Neural cell (in vitro differentiated cells): ENCODE data around the gene CHTF8.

Experiments
- EZH2 ChIP-seq: fragments of 200-600, 300-800 bp; shearing (Covaris generic), sonication (generic); IDR thresholded peaks from 2 replicates; pipeline ENCODE4 v1.6.1; 2014; ENCODE audit warnings: antibody characterized with exemption, low read length, borderline replicate concordance, mild to moderate bottlenecking; ENCODE audit not compliant: insufficient read depth, poor library complexity, severe bottlenecking
- MXI1 ChIP-seq: fragments of 450-650 bp; conservative IDR thresholded peaks from 2 replicates; pipeline ENCODE4 v1.6.1; 2014; ENCODE audit warnings: antibody characterized with exemption, mild to moderate bottlenecking; ENCODE audit not compliant: poor library complexity, severe bottlenecking
- POLR2AphosphoS5 ChIP-seq: IDR thresholded peaks from 2 replicates; pipeline ENCODE4 v1.6.1; 2012
- RAD21 ChIP-seq: fragments of 450-650 bp; conservative IDR thresholded peaks from 2 replicates; pipeline ENCODE4 v1.6.1; 2014; ENCODE audit warnings: antibody characterized with exemption, mild to moderate bottlenecking, moderate library complexity
- SMC3 ChIP-seq: fragments of 450-650 bp; conservative IDR thresholded peaks from 2 replicates; pipeline ENCODE4 v1.6.1; 2014; ENCODE audit warnings: antibody characterized with exemption, mild to moderate bottlenecking, moderate library complexity; ENCODE audit not compliant: poor library complexity
- TF ChIP-seq, protein P1 (sequence below): fragments of 450-650 bp; IDR thresholded peaks from 2 replicates; pipeline ENCODE4 v1.5.1; 2014; ENCODE audit warnings: antibody characterized with exemption, mild to moderate bottlenecking, moderate library complexity; ENCODE audit not compliant: poor library complexity, severe bottlenecking
- TF ChIP-seq, protein P2 (sequence below): IDR thresholded peaks from 2 replicates; pipeline ENCODE4 v1.6.1; 2012; ENCODE audit warnings: borderline replicate concordance

DNA sequence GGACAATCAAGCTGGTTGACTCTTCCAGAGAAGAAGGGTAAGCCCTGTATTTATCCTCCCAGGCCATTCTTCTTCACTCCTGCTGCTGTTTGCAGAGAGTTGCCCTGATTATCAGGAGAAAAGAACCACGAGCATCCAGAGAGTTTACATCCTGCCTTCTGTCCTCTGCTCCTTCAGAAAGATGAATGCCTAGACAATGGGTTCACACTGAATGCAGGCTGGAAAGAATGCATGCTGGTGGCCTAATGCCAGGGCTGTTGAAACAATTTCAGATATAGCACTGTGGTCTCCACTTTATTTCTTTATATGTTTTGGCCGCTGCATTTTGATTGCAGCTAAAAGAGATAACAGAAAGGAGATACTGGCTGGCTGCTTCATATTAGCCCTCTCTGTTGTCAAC is 48.1 kb downstream of the CHTF8 start:
- TF ChIP-seq, protein P1, sequence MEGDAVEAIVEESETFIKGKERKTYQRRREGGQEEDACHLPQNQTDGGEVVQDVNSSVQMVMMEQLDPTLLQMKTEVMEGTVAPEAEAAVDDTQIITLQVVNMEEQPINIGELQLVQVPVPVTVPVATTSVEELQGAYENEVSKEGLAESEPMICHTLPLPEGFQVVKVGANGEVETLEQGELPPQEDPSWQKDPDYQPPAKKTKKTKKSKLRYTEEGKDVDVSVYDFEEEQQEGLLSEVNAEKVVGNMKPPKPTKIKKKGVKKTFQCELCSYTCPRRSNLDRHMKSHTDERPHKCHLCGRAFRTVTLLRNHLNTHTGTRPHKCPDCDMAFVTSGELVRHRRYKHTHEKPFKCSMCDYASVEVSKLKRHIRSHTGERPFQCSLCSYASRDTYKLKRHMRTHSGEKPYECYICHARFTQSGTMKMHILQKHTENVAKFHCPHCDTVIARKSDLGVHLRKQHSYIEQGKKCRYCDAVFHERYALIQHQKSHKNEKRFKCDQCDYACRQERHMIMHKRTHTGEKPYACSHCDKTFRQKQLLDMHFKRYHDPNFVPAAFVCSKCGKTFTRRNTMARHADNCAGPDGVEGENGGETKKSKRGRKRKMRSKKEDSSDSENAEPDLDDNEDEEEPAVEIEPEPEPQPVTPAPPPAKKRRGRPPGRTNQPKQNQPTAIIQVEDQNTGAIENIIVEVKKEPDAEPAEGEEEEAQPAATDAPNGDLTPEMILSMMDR: no peak
- TF ChIP-seq, protein P2, sequence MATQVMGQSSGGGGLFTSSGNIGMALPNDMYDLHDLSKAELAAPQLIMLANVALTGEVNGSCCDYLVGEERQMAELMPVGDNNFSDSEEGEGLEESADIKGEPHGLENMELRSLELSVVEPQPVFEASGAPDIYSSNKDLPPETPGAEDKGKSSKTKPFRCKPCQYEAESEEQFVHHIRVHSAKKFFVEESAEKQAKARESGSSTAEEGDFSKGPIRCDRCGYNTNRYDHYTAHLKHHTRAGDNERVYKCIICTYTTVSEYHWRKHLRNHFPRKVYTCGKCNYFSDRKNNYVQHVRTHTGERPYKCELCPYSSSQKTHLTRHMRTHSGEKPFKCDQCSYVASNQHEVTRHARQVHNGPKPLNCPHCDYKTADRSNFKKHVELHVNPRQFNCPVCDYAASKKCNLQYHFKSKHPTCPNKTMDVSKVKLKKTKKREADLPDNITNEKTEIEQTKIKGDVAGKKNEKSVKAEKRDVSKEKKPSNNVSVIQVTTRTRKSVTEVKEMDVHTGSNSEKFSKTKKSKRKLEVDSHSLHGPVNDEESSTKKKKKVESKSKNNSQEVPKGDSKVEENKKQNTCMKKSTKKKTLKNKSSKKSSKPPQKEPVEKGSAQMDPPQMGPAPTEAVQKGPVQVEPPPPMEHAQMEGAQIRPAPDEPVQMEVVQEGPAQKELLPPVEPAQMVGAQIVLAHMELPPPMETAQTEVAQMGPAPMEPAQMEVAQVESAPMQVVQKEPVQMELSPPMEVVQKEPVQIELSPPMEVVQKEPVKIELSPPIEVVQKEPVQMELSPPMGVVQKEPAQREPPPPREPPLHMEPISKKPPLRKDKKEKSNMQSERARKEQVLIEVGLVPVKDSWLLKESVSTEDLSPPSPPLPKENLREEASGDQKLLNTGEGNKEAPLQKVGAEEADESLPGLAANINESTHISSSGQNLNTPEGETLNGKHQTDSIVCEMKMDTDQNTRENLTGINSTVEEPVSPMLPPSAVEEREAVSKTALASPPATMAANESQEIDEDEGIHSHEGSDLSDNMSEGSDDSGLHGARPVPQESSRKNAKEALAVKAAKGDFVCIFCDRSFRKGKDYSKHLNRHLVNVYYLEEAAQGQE: no peak
- TF ChIP-seq SMC3 (no peak), POLR2AphosphoS5 (no peak), MXI1 (no peak), RAD21 (no peak), EZH2 (no peak)
